GM21515 (cell line): ENCODE data around the gene FAM168A.

ENCODE experiments used
- ATAC-seq: cut with Tn5 transposase; IDR thresholded peaks from one replicate; pipeline ENCODE4 v1.9.1; 2021; ENCODE audit not compliant: unreplicated experiment

FAM168A gene

GRCh38 chr11:73524774-73525173, 73.1 kb downstream of the FAM168A start:
- ATAC-seq, result no peak

- no peak for ATAC-seq
Measured at GRCh38 chr11:73521621-73522020, 76.3 kb downstream of the FAM168A start.

GRCh38 chr11:73520353-73521061, 77.4 kb downstream of the FAM168A start:
- no peak for ATAC-seq

- no peak for ATAC-seq
Measured at GRCh38 chr11:73519266-73519665, 78.6 kb downstream of the FAM168A start.

GRCh38 chr11:73518195-73518594, 79.7 kb downstream of the FAM168A start:
- ATAC-seq, result no peak

- no peak for ATAC-seq
Measured at GRCh38 chr11:73516080-73516479, 81.8 kb downstream of the FAM168A start.

- ATAC-seq, result no peak
Measured at GRCh38 chr11:73513707-73514106, 84.2 kb downstream of the FAM168A start.

- no peak for ATAC-seq
Measured at GRCh38 chr11:73510877-73511276, 87.0 kb downstream of the FAM168A start.

- ATAC-seq, result no peak
Measured at GRCh38 chr11:73510106-73510505, 87.8 kb downstream of the FAM168A start.

GRCh38 chr11:73509188-73509587, 88.7 kb downstream of the FAM168A start:
- no peak for ATAC-seq

- no peak for ATAC-seq
Measured at GRCh38 chr11:73508243-73509176, 89.4 kb downstream of the FAM168A start.

GRCh38 chr11:73507086-73507485, 90.8 kb downstream of the FAM168A start:
- no peak for ATAC-seq

GRCh38 chr11:73506038-73506437, 91.9 kb downstream of the FAM168A start:
- no peak for ATAC-seq

GRCh38 chr11:73498343-73498742, 99.6 kb downstream of the FAM168A start:
- no peak for ATAC-seq

GRCh38 chr11:73496134-73496533, 101.8 kb downstream of the FAM168A start:
- no peak for ATAC-seq

GRCh38 chr11:73495731-73496130, 102.2 kb downstream of the FAM168A start:
- no peak for ATAC-seq

- no peak for ATAC-seq
Measured at GRCh38 chr11:73493956-73494598, 103.8 kb downstream of the FAM168A start.

- no peak for ATAC-seq
Measured at GRCh38 chr11:73481626-73482025, 116.3 kb downstream of the FAM168A start.

GRCh38 chr11:73480677-73481076, 117.2 kb downstream of the FAM168A start:
- ATAC-seq, result no peak

GRCh38 chr11:73478737-73479347, 119.1 kb downstream of the FAM168A start:
- no peak for ATAC-seq

GRCh38 chr11:73477518-73477917, 120.4 kb downstream of the FAM168A start:
- ATAC-seq, result no peak
